ENCODE results near the gene CCDC192. TPM values are rescaled to one million over a fixed set of nuclear protein-coding genes. Genes with fewer than 3 reads are reported as not detected.
"Not testable (repeated sequence)": the region's sequence is repeated elsewhere in the genome, so short reads cannot be mapped to it uniquely, and the experiment has no call there.

CCDC192 gene
- total RNA-seq, 1 donor from 2014 or later = not detected

GRCh38 chr5:127846884-127847283 lies 143.7 kb downstream of the CCDC192 start:
- intact Hi-C loops (cut with micrococcal nuclease) = no loop called here
- Mint-ChIP-seq H3K27ac (no peak overlapping the region), H3K4me1 (no peaks in the 10 kb centered on the region), H3K27me3 (no peaks in the 10 kb centered on the region), H3K9me3 (no peaks in the 10 kb centered on the region), H3K36me3 (ENCODE audit: low read depth) (no peaks in the 10 kb centered on the region), H3K4me3 (no peak overlapping the region)
- DNase-seq (no peak), ATAC-seq (ENCODE audit: low read depth) (no peak)
- ChIA-PET POLR2A (no interaction called here), CTCF (no interaction called here)
- TF ChIP-seq, protein P1, sequence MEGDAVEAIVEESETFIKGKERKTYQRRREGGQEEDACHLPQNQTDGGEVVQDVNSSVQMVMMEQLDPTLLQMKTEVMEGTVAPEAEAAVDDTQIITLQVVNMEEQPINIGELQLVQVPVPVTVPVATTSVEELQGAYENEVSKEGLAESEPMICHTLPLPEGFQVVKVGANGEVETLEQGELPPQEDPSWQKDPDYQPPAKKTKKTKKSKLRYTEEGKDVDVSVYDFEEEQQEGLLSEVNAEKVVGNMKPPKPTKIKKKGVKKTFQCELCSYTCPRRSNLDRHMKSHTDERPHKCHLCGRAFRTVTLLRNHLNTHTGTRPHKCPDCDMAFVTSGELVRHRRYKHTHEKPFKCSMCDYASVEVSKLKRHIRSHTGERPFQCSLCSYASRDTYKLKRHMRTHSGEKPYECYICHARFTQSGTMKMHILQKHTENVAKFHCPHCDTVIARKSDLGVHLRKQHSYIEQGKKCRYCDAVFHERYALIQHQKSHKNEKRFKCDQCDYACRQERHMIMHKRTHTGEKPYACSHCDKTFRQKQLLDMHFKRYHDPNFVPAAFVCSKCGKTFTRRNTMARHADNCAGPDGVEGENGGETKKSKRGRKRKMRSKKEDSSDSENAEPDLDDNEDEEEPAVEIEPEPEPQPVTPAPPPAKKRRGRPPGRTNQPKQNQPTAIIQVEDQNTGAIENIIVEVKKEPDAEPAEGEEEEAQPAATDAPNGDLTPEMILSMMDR (IDR thresholded peaks at IDR 0.05) = no peak

GRCh38 chr5:127847641-127848040 lies 144.4 kb downstream of the CCDC192 start:
- H3K4me3 Mint-ChIP-seq; H3K27me3 Mint-ChIP-seq; H3K36me3 Mint-ChIP-seq (ENCODE audit: low read depth); CTCF ChIA-PET; H3K9me3 Mint-ChIP-seq; POLR2A ChIA-PET; ATAC-seq (ENCODE audit: low read depth); DNase-seq; intact Hi-C loops (cut with micrococcal nuclease); H3K27ac Mint-ChIP-seq; H3K4me1 Mint-ChIP-seq: not testable (repeated sequence)

DNA sequence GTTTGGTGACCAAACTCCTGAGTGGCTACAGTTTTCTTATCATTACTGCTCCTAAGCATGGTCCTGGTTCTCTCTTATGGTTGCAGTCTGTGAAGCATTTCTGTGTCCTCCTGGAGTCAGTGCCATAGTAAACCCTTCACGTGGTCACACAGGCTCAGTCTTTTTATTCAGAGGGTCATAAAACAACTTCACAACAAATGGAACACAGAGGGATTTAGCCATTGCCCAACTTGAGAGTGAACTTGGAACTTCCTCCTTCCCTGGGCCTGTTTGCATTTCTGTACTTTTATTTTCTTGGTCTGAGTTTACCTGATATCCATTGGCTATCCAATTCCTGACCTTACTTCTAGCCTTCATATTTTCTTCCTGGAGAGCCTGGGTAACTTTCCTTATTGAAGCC lies 144.9 kb downstream of the CCDC192 start:
- Mint-ChIP-seq H3K4me1 (no peaks in the 10 kb centered on the region), H3K27me3 (no peaks in the 10 kb centered on the region), H3K9me3 (no peaks in the 10 kb centered on the region), H3K36me3 (ENCODE audit: low read depth) (no peaks in the 10 kb centered on the region), H3K4me3 (no peak overlapping the region), H3K27ac (no peak overlapping the region)
- DNase-seq (no peak), ATAC-seq (ENCODE audit: low read depth) (no peak)
- POLR2A ChIA-PET = no interaction called here
- CTCF ChIA-PET = no interaction called here
- TF ChIP-seq, protein P1 (IDR thresholded peaks at IDR 0.05) = no peak
- intact Hi-C loops (cut with micrococcal nuclease) = no loop called here

GRCh38 chr5:127849408-127849807 lies 146.2 kb downstream of the CCDC192 start:
- Mint-ChIP-seq H3K4me3 (no peak overlapping the region), H3K36me3 (ENCODE audit: low read depth) (no peaks in the 10 kb centered on the region), H3K27me3 (no peaks in the 10 kb centered on the region), H3K4me1 (no peaks in the 10 kb centered on the region), H3K27ac (no peak overlapping the region), H3K9me3 (no peaks in the 10 kb centered on the region)
- ATAC-seq (ENCODE audit: low read depth) (no peak), DNase-seq (no peak)
- ChIA-PET CTCF (no interaction called here), POLR2A (no interaction called here)
- intact Hi-C loops (cut with micrococcal nuclease) = no loop called here
- TF ChIP-seq, protein P1 (IDR thresholded peaks at IDR 0.05) = no peak

GRCh38 chr5:127849891-127850290 lies 146.7 kb downstream of the CCDC192 start:
- POLR2A ChIA-PET = no interaction called here
- Mint-ChIP-seq H3K4me1 (no peaks in the 10 kb centered on the region), H3K4me3 (no peak overlapping the region), H3K27me3 (no peaks in the 10 kb centered on the region), H3K9me3 (no peaks in the 10 kb centered on the region), H3K27ac (no peak overlapping the region), H3K36me3 (ENCODE audit: low read depth) (no peaks in the 10 kb centered on the region)
- DNase-seq (no peak), ATAC-seq (ENCODE audit: low read depth) (no peak)
- TF ChIP-seq, protein P1 (IDR thresholded peaks at IDR 0.05) = no peak
- intact Hi-C loops (cut with micrococcal nuclease) = no loop called here
- CTCF ChIA-PET = no interaction called here

- intact Hi-C loops (cut with micrococcal nuclease) = no loop called here
- TF ChIP-seq, protein P1 (IDR thresholded peaks at IDR 0.05) = no peak
- Mint-ChIP-seq H3K27me3 (no peaks in the 10 kb centered on the region), H3K27ac (no peak overlapping the region), H3K36me3 (ENCODE audit: low read depth) (no peaks in the 10 kb centered on the region), H3K4me1 (no peaks in the 10 kb centered on the region), H3K9me3 (peaks cover 2% of the 10 kb centered on the region), H3K4me3 (no peak overlapping the region)
- CTCF ChIA-PET = no interaction called here
- POLR2A ChIA-PET = no interaction called here
- ATAC-seq (ENCODE audit: low read depth) = no peak
- no peak for DNase-seq
These were observed 148.8 kb downstream of the CCDC192 start for GRCh38 chr5:127851964-127852363.
